ENCODE data around the gene SNUPN.

Gene SNUPN

GRCh38 chr15:75656331-75656730 lies 30.8 kb upstream of the SNUPN start:
- Mint-ChIP-seq H3K27me3 (ENCODE audit: low read depth, poor library complexity) (no peaks in the 10 kb centered on the region), H3K9me3 (no peaks in the 10 kb centered on the region), H3K4me1 (peaks cover 35% of the 10 kb centered on the region), H3K27ac (no peak overlapping the region), H3K36me3 (ENCODE audit: low read depth) (peaks cover 14% of the 10 kb centered on the region), H3K4me3 (no peak overlapping the region)
- no peak for TF ChIP-seq CTCF (IDR thresholded peaks at IDR 0.05)
- DNase-seq, result no peak

GRCh38 chr15:75655931-75656330 lies 30.4 kb upstream of the SNUPN start:
- Mint-ChIP-seq H3K27ac (no peak overlapping the region), H3K4me1 (peaks cover 39% of the 10 kb centered on the region), H3K36me3 (ENCODE audit: low read depth) (peaks cover 18% of the 10 kb centered on the region), H3K27me3 (ENCODE audit: low read depth, poor library complexity) (no peaks in the 10 kb centered on the region), H3K4me3 (no peak overlapping the region), H3K9me3 (no peaks in the 10 kb centered on the region)
- TF ChIP-seq CTCF (IDR thresholded peaks at IDR 0.05), result no peak
- no peak for DNase-seq

- H3K27me3 Mint-ChIP-seq (ENCODE audit: low read depth, poor library complexity), result no peaks in the 10 kb centered on the region
- H3K27ac Mint-ChIP-seq, result no peak overlapping the region
- peaks cover 49% of the 10 kb centered on the region for H3K4me1 Mint-ChIP-seq
- peaks cover 32% of the 10 kb centered on the region for H3K36me3 Mint-ChIP-seq (ENCODE audit: low read depth)
- no peak for TF ChIP-seq CTCF (IDR thresholded peaks at IDR 0.05)
- no peak for DNase-seq
- H3K9me3 Mint-ChIP-seq, result no peaks in the 10 kb centered on the region
- no peak overlapping the region for H3K4me3 Mint-ChIP-seq
These were observed 28.8 kb upstream of the SNUPN start for GRCh38 chr15:75654201-75654907.

- H3K4me3 Mint-ChIP-seq, result peak overlapping the region; percentile 59
- TF ChIP-seq CTCF (IDR thresholded peaks at IDR 0.05), result no peak
- peak; percentile 27 for DNase-seq
- peaks cover 32% of the 10 kb centered on the region for H3K36me3 Mint-ChIP-seq (ENCODE audit: low read depth)
- H3K27ac Mint-ChIP-seq, result peak overlapping the region; percentile 78
- no peaks in the 10 kb centered on the region for H3K27me3 Mint-ChIP-seq (ENCODE audit: low read depth, poor library complexity)
- no peaks in the 10 kb centered on the region for H3K9me3 Mint-ChIP-seq
- H3K4me1 Mint-ChIP-seq, result peaks cover 58% of the 10 kb centered on the region
These were observed 27.9 kb upstream of the SNUPN start for GRCh38 chr15:75653347-75653913.

GRCh38 chr15:75651810-75652543 lies 26.5 kb upstream of the SNUPN start:
- peaks cover 60% of the 10 kb centered on the region for H3K4me1 Mint-ChIP-seq
- H3K27me3 Mint-ChIP-seq (ENCODE audit: low read depth, poor library complexity), result no peaks in the 10 kb centered on the region
- no peak for TF ChIP-seq CTCF (IDR thresholded peaks at IDR 0.05)
- peak overlapping the region; percentile 70 for H3K4me3 Mint-ChIP-seq
- H3K36me3 Mint-ChIP-seq (ENCODE audit: low read depth), result peaks cover 32% of the 10 kb centered on the region
- no peaks in the 10 kb centered on the region for H3K9me3 Mint-ChIP-seq
- peak overlapping the region; percentile 82 for H3K27ac Mint-ChIP-seq
- DNase-seq, result no peak
